NB4 (cell line): ENCODE data around the gene FAM193A.
"Not testable (repeated sequence)": the region's sequence is repeated elsewhere in the genome, so short reads cannot be mapped to it uniquely, and the experiment has no call there.

Source experiments
- POLR2A ChIP-seq: IDR thresholded peaks from 2 replicates; pipeline ENCODE4 v1.6.1; 2011; ENCODE audit warnings: mild to moderate bottlenecking; ENCODE audit not compliant: insufficient read length; ENCODE audit errors: extremely low read depth
- TF ChIP-seq, protein P1 (sequence below): IDR thresholded peaks from one replicate; pipeline ENCODE4 v1.5.1; 2012; ENCODE audit warnings: low read depth, low read length

DNA sequence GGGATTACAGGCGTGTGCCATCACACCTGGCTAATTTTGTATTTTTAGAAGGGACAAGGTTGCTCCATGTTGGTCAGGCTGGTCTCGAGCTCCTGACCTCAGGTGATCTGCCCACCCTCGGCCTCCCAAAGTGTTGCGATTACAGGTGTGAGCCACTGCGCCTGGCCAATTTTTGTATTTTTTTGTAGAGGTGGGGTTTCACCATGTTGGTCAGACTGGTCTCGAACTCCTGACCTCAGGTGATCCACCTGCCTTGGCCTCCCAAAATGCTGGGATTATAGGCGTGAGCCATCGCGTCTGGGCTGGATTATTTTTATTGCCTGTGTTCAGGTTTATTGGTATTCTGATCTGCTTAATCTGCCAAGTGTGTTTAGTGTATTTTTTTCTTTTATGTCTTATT lies 82.3 kb downstream of the FAM193A start:
- not testable (repeated sequence) for TF ChIP-seq POLR2A
- TF ChIP-seq, protein P1, sequence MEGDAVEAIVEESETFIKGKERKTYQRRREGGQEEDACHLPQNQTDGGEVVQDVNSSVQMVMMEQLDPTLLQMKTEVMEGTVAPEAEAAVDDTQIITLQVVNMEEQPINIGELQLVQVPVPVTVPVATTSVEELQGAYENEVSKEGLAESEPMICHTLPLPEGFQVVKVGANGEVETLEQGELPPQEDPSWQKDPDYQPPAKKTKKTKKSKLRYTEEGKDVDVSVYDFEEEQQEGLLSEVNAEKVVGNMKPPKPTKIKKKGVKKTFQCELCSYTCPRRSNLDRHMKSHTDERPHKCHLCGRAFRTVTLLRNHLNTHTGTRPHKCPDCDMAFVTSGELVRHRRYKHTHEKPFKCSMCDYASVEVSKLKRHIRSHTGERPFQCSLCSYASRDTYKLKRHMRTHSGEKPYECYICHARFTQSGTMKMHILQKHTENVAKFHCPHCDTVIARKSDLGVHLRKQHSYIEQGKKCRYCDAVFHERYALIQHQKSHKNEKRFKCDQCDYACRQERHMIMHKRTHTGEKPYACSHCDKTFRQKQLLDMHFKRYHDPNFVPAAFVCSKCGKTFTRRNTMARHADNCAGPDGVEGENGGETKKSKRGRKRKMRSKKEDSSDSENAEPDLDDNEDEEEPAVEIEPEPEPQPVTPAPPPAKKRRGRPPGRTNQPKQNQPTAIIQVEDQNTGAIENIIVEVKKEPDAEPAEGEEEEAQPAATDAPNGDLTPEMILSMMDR, result not testable (repeated sequence)
